A204.1 (cell line): ENCODE data around the gene MGAT4B.

Source experiments
- FAIRE-seq: peaks from 2 replicates; lab custom pipeline; 2012; peaks lifted over from hg19 to GRCh38; lab: Jason Lieb, UNC

Gene MGAT4B

DNA sequence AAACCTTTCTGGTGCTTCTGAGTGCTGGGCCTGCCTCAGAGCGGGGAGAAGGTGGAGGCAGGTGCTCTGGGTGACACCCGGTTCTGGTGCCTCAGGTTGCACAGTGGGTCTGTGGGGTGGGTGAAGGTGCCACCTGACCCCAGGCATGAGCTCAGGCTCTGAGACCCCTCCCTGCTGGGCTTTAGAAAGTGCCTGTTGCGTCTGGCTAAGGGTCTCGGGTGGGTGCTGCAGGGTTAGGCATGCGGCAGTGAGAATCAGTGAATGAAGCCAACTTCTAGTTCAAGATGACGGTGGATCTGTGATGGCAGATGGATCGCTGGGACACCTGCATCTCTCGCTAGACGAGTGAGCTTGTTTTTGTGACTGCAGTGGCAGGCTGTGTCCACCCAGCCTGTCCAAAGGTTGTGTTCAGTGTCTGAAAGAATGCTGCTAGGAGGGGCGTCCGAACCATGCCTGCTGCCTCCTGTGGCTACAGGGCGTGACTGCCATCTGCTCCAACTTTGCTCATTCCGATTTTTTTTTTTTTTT is 19.1 kb upstream of the MGAT4B start:
- no peak for FAIRE-seq

DNA sequence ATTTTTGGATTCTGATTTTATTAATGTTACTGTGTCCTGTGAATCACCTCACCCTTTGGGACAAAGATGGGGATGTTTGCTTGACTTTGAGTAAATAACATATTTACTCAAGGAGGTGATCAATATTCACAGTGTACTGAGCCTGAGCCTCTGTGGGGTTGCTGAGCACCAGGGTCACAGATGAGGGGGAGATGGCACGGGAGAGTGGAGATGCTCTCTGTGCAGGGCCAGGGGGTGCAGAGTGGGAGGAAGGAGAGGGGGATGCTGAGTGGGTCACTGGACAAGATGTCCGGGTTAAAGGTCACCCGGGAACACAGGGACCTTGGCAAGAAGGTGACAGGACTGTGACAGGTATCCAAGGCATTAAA is 18.1 kb upstream of the MGAT4B start:
- FAIRE-seq: no peak

DNA sequence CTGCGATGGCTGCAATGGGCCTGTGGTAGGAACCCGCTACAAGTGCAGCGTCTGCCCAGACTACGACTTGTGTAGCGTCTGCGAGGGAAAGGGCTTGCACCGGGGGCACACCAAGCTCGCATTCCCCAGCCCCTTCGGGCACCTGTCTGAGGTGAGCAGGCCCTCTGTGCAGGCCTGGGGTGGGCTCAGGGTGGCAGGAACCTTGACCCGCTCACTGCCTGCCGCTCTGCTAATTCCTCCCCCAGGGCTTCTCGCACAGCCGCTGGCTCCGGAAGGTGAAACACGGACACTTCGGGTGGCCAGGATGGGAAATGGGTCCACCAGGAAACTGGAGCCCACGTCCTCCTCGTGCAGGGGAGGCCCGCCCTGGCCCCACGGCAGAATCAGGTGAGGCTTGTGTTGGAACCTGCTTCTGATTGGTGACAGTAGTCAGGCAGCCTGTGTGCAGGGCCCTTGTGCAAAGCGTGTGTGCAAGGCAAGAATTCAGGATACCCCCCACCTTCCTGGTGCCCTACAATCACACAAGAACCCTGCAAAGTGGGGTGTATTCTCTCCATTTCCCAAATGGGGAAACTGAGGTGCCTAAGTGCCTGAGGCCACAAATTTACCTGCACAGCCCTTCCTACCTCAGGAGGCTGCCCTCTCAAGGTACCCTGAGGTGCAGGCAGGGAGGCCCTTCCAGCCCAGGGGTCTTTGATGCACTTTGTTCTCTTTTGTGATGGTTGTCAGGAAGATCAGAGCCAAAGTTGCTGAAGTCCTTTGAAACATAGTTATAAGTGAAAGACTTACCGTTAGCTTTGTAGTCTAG is 17.5 kb upstream of the MGAT4B start:
- FAIRE-seq: no peak

DNA sequence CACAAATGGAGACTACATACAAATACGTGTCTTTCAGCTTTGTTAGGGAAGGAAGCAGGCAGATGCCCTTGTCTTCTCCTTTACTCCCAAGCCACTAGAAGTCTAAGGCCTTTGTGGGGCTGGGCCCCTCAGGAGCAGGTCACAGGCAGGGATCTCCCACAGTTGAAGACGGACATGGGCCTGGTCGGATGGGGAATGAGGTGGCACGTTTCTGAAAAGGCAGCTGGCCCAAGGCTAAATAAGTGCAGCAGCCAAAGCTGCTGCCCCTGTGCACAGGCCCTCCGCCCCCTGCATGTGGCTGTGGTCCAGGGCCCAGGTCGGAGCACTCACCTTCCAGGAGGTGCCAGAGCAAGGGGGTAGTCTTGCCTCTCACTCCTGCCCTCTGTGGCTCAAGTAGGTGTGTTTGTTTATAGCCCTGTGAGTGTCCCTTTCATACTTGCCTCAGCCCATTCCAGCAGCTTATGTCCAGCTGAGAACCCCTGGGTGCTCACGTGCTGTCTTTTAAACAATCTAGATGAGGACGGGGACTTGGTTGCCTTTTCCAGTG is 15.9 kb upstream of the MGAT4B start:
- no peak for FAIRE-seq

DNA sequence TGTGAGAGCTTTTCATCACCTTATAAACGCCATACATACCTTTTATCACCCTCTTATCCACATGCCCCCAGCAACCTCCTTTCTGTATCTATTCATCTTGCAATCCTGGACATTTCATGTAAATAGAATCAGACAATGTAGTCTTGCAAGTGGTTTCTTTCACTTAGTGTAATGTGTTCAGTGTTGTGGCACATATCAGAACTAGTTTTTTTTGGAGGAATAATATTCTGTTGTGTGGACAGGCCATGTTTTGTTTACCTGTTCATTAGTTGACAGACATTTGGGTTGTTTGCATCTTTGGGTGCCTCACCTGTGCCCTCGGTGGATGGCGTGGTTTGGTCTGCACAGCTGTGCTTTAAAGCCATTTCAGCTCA is 15.4 kb upstream of the MGAT4B start:
- FAIRE-seq: no peak

DNA sequence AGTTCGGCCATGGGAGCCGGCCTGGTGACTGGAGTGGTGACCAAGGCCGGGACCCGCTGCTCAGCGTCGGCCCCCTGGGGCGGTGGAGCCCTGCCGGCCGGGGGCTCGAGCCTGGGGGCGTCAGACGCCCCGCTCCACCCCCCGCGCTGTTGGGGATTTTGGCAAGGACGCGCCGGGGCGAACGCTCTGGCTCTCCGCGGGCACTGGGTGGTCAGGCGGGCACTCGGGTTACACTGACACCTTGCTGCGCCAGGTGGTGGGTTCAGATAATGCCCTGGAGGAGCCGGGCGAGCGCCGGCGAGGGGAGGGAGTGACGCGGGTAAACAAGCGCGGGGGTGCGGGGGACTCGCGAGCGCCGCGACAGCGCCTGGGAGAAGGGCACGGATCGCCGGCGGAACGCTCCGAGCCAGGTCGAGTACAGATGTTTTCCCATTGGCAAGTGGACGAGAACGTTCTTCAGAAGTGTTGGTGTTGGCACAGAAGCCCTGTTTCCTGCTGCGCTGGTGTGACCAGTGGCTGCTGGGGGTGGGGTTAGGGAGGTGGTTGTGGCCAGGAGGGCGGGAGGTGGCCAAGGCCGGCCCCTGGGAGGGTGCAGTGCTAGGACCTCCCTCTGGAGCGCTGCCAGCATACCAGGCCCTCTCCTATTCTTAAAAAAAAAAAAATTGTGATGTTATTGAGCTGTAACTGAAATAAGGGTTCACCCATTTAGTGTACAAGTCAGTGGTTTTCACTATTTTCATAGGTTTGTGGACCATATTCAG is 14.8 kb upstream of the MGAT4B start:
- FAIRE-seq: peak; percentile 72

DNA sequence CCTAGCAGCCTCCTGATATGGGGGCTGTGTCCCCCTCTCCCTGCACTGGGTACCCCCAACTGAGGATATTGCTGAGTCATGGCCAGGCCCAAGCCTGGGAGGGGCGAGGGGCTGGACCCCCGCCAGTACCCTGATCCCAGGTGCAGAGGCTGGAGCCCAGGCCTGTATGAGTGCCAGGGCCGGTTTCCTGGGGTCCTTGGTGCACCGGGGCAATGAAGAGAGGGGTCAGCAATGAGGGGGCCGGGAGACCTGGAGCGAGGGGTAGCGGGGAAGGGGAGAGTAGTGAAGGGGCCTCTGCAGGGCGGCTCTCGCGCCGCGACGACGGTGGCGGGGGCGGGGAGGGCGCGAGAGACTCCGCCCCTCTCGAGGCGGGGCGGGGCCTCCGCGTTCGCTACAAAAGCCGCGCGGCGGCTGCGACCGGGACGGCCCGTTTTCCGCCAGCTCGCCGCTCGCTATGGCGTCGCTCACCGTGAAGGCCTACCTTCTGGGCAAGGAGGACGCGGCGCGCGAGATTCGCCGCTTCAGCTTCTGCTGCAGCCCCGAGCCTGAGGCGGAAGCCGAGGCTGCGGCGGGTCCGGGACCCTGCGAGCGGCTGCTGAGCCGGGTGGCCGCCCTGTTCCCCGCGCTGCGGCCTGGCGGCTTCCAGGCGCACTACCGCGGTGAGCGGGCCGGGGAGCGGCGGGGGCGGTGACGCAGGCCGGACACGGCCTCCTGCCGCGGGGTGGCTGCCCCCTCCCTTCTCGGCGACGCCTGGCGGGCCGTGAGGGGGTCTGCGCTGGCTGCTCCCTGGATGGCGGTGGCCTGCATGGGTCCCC is 14.0 kb upstream of the MGAT4B start, which contains the start of gene SQSTM1:
TSS of gene SQSTM1 (plus strand) at position 423 of the 815 bp plus-strand sequence. CDS start at position 455, 32 bp downstream.
- FAIRE-seq: no peak

GRCh38 chr5:179820127-179820482 is 13.4 kb upstream of the MGAT4B start:
- FAIRE-seq: no peak

- no peak for FAIRE-seq
Observed at GRCh38 chr5:179819296-179820126, 12.8 kb upstream of the MGAT4B start.

- no peak for FAIRE-seq
Observed at GRCh38 chr5:179818746-179819295, 12.2 kb upstream of the MGAT4B start.

GRCh38 chr5:179817890-179818745 is 11.5 kb upstream of the MGAT4B start:
- FAIRE-seq: no peak

GRCh38 chr5:179817470-179817840 is 10.8 kb upstream of the MGAT4B start:
- no peak for FAIRE-seq

DNA sequence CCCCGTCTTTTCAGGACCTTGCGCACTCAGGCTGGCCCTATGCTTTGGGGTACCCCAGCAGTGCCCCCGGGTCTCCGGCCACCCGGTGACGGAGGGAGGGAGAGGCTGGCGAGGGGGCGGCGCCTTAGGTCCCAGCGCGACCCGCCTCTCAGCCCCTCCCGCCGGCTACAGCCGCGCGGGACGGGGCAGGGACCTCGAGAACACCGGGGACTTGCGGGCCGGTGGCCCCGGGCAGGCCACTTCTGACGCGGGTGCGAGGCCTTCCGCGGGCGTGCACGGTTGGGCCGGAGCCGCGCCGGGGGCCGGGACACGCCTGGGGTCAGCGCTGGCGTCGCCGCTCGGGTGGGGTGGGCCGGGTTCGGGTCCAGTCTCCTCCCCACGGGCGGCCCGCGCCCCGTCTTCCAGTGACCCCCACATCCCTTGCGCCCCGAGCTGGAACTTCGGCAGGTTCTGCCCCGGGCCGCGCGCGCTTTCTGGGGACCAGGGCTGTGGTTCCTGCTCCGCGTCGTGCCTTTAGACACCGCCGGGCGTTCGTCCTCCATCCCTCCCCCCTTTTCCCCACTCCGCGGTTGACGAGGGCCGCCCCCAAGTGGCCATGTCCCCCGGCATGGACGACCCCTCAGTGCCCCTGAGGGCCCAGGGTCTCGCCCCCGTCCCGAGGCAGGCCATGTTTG is 10.3 kb upstream of the MGAT4B start:
- no peak for FAIRE-seq

DNA sequence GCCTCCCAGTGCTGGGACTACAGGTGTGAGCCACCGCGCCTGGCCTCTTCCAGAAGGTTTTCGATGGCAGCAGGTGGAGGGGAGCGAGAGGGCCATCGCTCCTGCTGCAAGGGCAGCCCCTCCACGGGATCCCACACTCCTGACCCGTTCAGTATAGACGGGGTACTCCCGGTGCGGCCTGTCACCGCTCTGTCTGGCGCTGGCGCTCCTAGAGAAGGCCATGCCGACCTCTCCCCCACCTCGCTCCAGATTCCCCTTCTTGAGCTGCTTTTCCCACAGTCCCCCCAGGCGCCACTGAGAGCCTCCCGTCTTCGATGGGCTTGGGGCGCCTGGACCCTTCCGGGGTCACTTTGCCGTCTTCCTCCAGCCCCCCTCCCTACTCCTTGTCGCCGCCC is 9.7 kb upstream of the MGAT4B start:
- no peak for FAIRE-seq

GRCh38 chr5:179815491-179816249 is 9.0 kb upstream of the MGAT4B start:
- FAIRE-seq: no peak

DNA sequence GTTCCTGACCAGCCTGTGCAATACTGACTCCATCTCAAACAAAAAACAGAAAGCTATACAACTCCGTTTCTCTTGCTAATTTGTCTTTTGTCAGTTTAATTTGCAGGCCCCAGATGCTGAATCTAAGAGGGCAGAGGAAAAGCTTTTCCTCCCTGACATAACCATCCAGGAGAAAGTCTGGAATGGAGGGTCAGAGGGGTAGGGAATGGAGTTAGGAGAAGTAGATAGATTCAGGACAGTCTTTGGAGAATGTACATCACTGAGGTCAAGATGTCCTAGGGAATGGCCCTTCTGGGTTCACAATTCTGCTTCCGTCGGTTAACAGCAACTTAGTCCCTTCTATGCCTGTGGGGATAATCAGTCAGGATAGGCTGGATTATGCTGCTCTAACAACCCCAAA is 7.4 kb upstream of the MGAT4B start:
- no peak for FAIRE-seq

- no peak for FAIRE-seq
Observed at GRCh38 chr5:179812997-179813607, 6.4 kb upstream of the MGAT4B start.

DNA sequence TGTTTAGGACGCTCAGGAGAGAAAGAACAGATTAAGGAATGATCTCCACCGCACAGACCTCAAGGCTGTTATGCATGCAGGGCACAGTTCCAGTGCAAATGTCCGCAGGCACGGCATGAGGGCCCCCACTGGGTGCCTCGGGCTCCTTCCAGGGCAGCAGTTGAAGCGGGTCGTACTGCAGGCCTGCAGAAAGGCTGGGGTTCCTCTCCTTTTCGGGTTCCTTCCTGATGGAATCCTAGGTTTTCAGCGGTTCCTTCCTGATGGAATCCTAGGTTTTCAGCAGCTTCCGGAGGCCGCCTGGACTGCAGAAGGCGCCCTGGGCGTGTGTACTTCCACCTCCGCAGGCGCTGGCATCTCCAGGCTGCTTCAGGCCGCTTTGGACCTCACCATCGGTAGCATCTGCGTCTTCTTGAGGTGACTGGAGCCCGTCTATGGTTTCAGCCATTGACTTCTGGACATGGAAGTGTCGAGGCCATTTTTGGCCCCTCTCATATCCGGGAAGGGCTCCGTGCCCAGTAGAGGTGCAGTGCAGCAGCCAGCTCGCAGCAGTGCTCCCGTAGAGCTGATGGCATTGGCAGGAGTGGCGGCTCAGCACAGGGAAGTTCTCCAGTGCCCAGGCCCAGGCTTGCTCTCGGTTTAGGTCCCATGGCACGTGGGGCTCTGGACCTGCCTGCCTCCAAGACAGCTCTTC is 5.6 kb upstream of the MGAT4B start:
- no peak for FAIRE-seq
